GM06990 (cell line): ENCODE measurements around the gene LRCH1.

Experiments used
- DNase-seq: peaks from one replicate; pipeline ENCODE4 v3.0.0-alpha.2; 2011; ENCODE audit not compliant: insufficient read length; ENCODE audit errors: extremely low read depth
- H3K27me3 ChIP-seq: replicated peaks from 2 replicates; pipeline ENCODE4 v1.6.0; 2011; ENCODE audit warnings: low read length; ENCODE audit not compliant: control insufficient read depth, insufficient read depth
- H3K36me3 ChIP-seq: 2 replicates; pipeline ENCODE4 v1.5.1; 2011; ENCODE audit warnings: low read length; ENCODE audit not compliant: control insufficient read depth, insufficient read depth
- H3K4me3 ChIP-seq: replicated peaks from 2 replicates; pipeline ENCODE4 v1.5.1; 2011; ENCODE audit warnings: low read depth, mild to moderate bottlenecking, control low read depth, low read length
- CTCF ChIP-seq: IDR thresholded peaks from 2 replicates; pipeline ENCODE4 v1.5.1; 2011; ENCODE audit warnings: low read length, control low read depth, mild to moderate bottlenecking, inconsistent platforms; ENCODE audit not compliant: insufficient read depth, poor library complexity, severe bottlenecking

Gene LRCH1

DNA sequence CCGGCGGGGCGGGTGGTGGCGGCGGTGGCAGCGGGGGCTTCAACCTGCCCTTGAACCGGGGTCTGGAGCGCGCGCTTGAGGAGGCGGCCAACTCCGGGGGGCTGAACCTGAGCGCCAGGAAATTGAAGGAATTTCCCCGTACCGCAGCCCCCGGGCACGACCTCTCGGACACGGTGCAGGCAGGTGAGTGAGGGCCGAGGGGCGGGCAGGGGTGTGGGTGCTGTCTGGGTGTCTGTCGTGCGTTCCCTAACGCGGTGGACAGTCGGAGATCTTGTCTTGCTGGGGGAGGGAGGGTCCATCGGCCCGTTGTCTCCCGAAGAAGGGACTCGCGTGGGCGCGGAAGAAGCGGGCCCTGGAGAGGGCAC is 533 bp downstream of the LRCH1 start:
- H3K36me3 ChIP-seq: no peaks in the 10 kb centered on the region
- DNase-seq: no peak
- no peaks in the 10 kb centered on the region for H3K27me3 ChIP-seq
- peak overlapping the region; percentile 100 for H3K4me3 ChIP-seq
- no peak for TF ChIP-seq CTCF

- Histone ChIP-seq H3K27me3 (no peaks in the 10 kb centered on the region), H3K4me3 (peak overlapping the region; percentile 100), H3K36me3 (no peaks in the 10 kb centered on the region)
- peak; percentile 86 for DNase-seq
- TF ChIP-seq CTCF: no peak
Observed at GRCh38 chr13:46553886-46554858, 1.2 kb downstream of the LRCH1 start.

- no peak for TF ChIP-seq CTCF
- Histone ChIP-seq H3K36me3 (no peaks in the 10 kb centered on the region), H3K4me3 (peak overlapping the region; percentile 100), H3K27me3 (no peaks in the 10 kb centered on the region)
- no peak for DNase-seq
Observed at GRCh38 chr13:46554951-46555350, 2.0 kb downstream of the LRCH1 start.

GRCh38 chr13:46555722-46556417 is 2.9 kb downstream of the LRCH1 start:
- no peak for DNase-seq
- TF ChIP-seq CTCF: no peak
- Histone ChIP-seq H3K4me3 (peak overlapping the region; percentile 100), H3K36me3 (no peaks in the 10 kb centered on the region), H3K27me3 (no peaks in the 10 kb centered on the region)

- Histone ChIP-seq H3K36me3 (no peaks in the 10 kb centered on the region), H3K4me3 (no peak overlapping the region), H3K27me3 (no peaks in the 10 kb centered on the region)
- TF ChIP-seq CTCF: no peak
- no peak for DNase-seq
Observed at GRCh38 chr13:46556418-46556779, 3.4 kb downstream of the LRCH1 start.
